Effector memory CD4-positive, alpha-beta T cell (primary cell): ENCODE measurements around the gene FANCC.

Experiments
- DNase-seq, 3 donors: peaks; one replicate each; pipeline ENCODE4 v3.0.0-alpha.2; 2020
- H3K27ac ChIP-seq: 2 replicates; pipeline ENCODE4 v1.7.0; 2013; ENCODE audit warnings: mild to moderate bottlenecking, low read length, moderate library complexity; ENCODE audit not compliant: insufficient read depth, poor library complexity, severe bottlenecking
- H3K27me3 ChIP-seq: replicated peaks from 2 replicates; pipeline ENCODE4 v1.7.0; 2013; ENCODE audit warnings: mild to moderate bottlenecking, low read length; ENCODE audit not compliant: insufficient read depth, control insufficient read depth, poor library complexity, severe bottlenecking
- H3K36me3 ChIP-seq: 2 replicates; pipeline ENCODE4 v1.7.0; 2013; ENCODE audit warnings: mild to moderate bottlenecking, low read length, moderate library complexity; ENCODE audit not compliant: control insufficient read depth, insufficient read depth
- H3K4me1 ChIP-seq: 2 replicates; pipeline ENCODE4 v1.7.0; 2013; ENCODE audit warnings: low read length, mild to moderate bottlenecking; ENCODE audit not compliant: control insufficient read depth, insufficient read depth, poor library complexity, severe bottlenecking
- H3K4me3 ChIP-seq: 2 replicates; pipeline ENCODE4 v1.7.0; 2013; ENCODE audit warnings: low read length, low read depth, mild to moderate bottlenecking; ENCODE audit not compliant: insufficient read depth, poor library complexity, severe bottlenecking
- H3K9me3 ChIP-seq: 2 replicates; pipeline ENCODE4 v1.7.0; 2013; ENCODE audit warnings: mild to moderate bottlenecking, low read length, moderate library complexity; ENCODE audit not compliant: control insufficient read depth

The FANCC gene

GRCh38 chr9:95058121-95058785 is 259.3 kb downstream of the FANCC start:
- DNase-seq: no peak
- no peaks in the 10 kb centered on the region for H3K27me3 ChIP-seq
- H3K4me1 ChIP-seq: no peaks in the 10 kb centered on the region
- H3K4me3 ChIP-seq: no peak overlapping the region
- H3K36me3 ChIP-seq: peaks cover 4% of the 10 kb centered on the region
- no peak overlapping the region for H3K27ac ChIP-seq
- H3K9me3 ChIP-seq: no peaks in the 10 kb centered on the region

GRCh38 chr9:95057101-95057500 is 260.4 kb downstream of the FANCC start:
- Histone ChIP-seq H3K9me3 (no peaks in the 10 kb centered on the region), H3K27me3 (no peaks in the 10 kb centered on the region), H3K4me1 (no peaks in the 10 kb centered on the region), H3K4me3 (no peak overlapping the region), H3K27ac (no peak overlapping the region), H3K36me3 (peaks cover 4% of the 10 kb centered on the region)
- no peak for DNase-seq

- Histone ChIP-seq H3K4me3 (no peak overlapping the region), H3K4me1 (no peaks in the 10 kb centered on the region), H3K27me3 (no peaks in the 10 kb centered on the region), H3K9me3 (no peaks in the 10 kb centered on the region), H3K36me3 (peaks cover 2% of the 10 kb centered on the region), H3K27ac (no peak overlapping the region)
- DNase-seq: no peak
These were observed 261.5 kb downstream of the FANCC start for GRCh38 chr9:95055851-95056551.

GRCh38 chr9:95055334-95055850 is 262.1 kb downstream of the FANCC start:
- no peaks in the 10 kb centered on the region for H3K4me1 ChIP-seq
- no peak overlapping the region for H3K27ac ChIP-seq
- H3K36me3 ChIP-seq: no peaks in the 10 kb centered on the region
- no peak overlapping the region for H3K4me3 ChIP-seq
- DNase-seq: no peak
- H3K9me3 ChIP-seq: no peaks in the 10 kb centered on the region
- H3K27me3 ChIP-seq: no peaks in the 10 kb centered on the region

- Histone ChIP-seq H3K4me1 (no peaks in the 10 kb centered on the region), H3K4me3 (no peak overlapping the region), H3K27me3 (peaks cover 3% of the 10 kb centered on the region), H3K27ac (no peak overlapping the region), H3K9me3 (no peaks in the 10 kb centered on the region), H3K36me3 (no peaks in the 10 kb centered on the region)
- no peak for DNase-seq
These were observed 263.6 kb downstream of the FANCC start for GRCh38 chr9:95053611-95054570.

GRCh38 chr9:95049761-95050160 is 267.7 kb downstream of the FANCC start:
- DNase-seq: no peak
- no peaks in the 10 kb centered on the region for H3K36me3 ChIP-seq
- H3K4me1 ChIP-seq: peaks cover 9% of the 10 kb centered on the region
- H3K27ac ChIP-seq: no peak overlapping the region
- H3K4me3 ChIP-seq: no peak overlapping the region
- H3K27me3 ChIP-seq: peaks cover 3% of the 10 kb centered on the region
- no peaks in the 10 kb centered on the region for H3K9me3 ChIP-seq
